K562 (cell line): ENCODE results near the gene ARHGEF4. TPM values are rescaled to one million over a fixed set of nuclear protein-coding genes. Genes with fewer than 3 reads are reported as not detected.

Experiments
- ATAC-seq: fragments of 200-7000 bp; cut with Tn5 transposase; 3 replicates; pipeline ENCODE4 v1.9.1; 2020; ENCODE audit warnings: moderate library complexity
- BruUV-seq: library from RNA; stranded (reverse); fragments of 400-500 nt; replicated peaks from 2 replicates; lab custom pipeline; 2021; lab: Mats Ljungman, UMichigan
- CTCF ChIA-PET: fragments of 300-600 bp; formaldehyde crosslinking; extraction: SDS; loops from one replicate; lab custom pipeline; 2021; ENCODE audit warnings: low intra/inter-chr PET ratio; lab: Yijun Ruan, JAX
- POLR2A ChIA-PET: fragments of 300-600, 350-650 bp; sonication (Branson Sonifier 250); formaldehyde crosslinking; extraction: SDS; loops from one replicate; lab custom pipeline; 2021; ENCODE audit warnings: antibody characterized with exemption, inconsistent platforms; lab: Yijun Ruan, JAX
- DNase-seq, 4 experiments: peaks; one replicate each; pipeline versions ENCODE4 v3.0.0 to v3.0.0-alpha.2; 2011 to 2018; ENCODE audit warnings: low spot score in 3 of 4, mixed read lengths in 3 of 4; ENCODE audit errors: extremely low read depth in 1 of 4
- FAIRE-seq: peaks from 2 replicates; lab custom pipeline; 2011; peaks lifted over from hg19 to GRCh38; lab: Jason Lieb, UNC
- H2AFZ ChIP-seq: 2 replicates; pipeline ENCODE4 v1.6.0; 2011; ENCODE audit warnings: low read depth, low read length, control low read depth, inconsistent platforms
- H3K27ac ChIP-seq: fragments of 200-600 bp; 3 replicates; pipeline ENCODE4 v1.8.0; 2011; ENCODE audit warnings: low read depth, mild to moderate bottlenecking, control low read depth, inconsistent platforms, low read length, moderate library complexity, mixed read lengths; ENCODE audit errors: extremely low read depth
- H3K27me3 ChIP-seq, 2 experiments: fragments of 300-600 bp in 1 of 2; 2 replicates in 1 of 2; 3 replicates in 1 of 2; pipeline versions ENCODE4 v1.6.0 to v1.8.0; 2011; ENCODE audit warnings: inconsistent platforms in 2 of 2, low read length in 2 of 2, mild to moderate bottlenecking in 1 of 2, mixed read lengths in 1 of 2, moderate library complexity in 1 of 2; ENCODE audit not compliant: control insufficient read depth in 2 of 2, insufficient read depth in 2 of 2
- H3K36me3 ChIP-seq: fragments of 300-600 bp; 3 replicates; pipeline ENCODE4 v1.8.0; 2011; ENCODE audit warnings: mild to moderate bottlenecking, low read length, inconsistent platforms; ENCODE audit not compliant: control insufficient read depth, insufficient read depth
- H3K4me1 ChIP-seq, 2 experiments: fragments of 200-600 bp in 1 of 2; replicated peaks in 1 of 2; 2 replicates in 1 of 2; 3 replicates in 1 of 2; pipeline versions ENCODE4 v1.5.1 to v1.8.0; 2011; ENCODE audit warnings: inconsistent platforms in 2 of 2, low read length in 2 of 2, mild to moderate bottlenecking in 1 of 2, mixed read lengths in 1 of 2, moderate library complexity in 1 of 2; ENCODE audit not compliant: control insufficient read depth in 2 of 2, insufficient read depth in 2 of 2
- H3K4me2 ChIP-seq: 2 replicates; pipeline ENCODE4 v1.6.1; 2011; ENCODE audit warnings: low read length, control low read depth, inconsistent platforms, mixed read lengths; ENCODE audit not compliant: insufficient read depth
- H3K4me3 ChIP-seq: fragments of 200-600 bp; sonication (generic), shearing (Covaris generic); 2 replicates; pipeline ENCODE4 v1.5.1; 2016; ENCODE audit warnings: control low read depth, inconsistent platforms
- H3K79me2 ChIP-seq: fragments of 200-600 bp; 3 replicates; pipeline ENCODE4 v1.8.0; 2011; ENCODE audit warnings: low read length, inconsistent platforms; ENCODE audit not compliant: control insufficient read depth, insufficient read depth
- H3K9ac ChIP-seq, 2 experiments: 2 replicates each; pipeline versions ENCODE4 v1.6.0 to v1.6.1; 2011; ENCODE audit warnings: low read depth in 2 of 2, low read length in 2 of 2, control low read depth in 1 of 2, inconsistent platforms in 1 of 2, mild to moderate bottlenecking in 1 of 2, mixed read lengths in 1 of 2; ENCODE audit not compliant: insufficient read depth in 1 of 2
- H3K9me1 ChIP-seq: one replicate; pipeline ENCODE4 v1.6.0; 2011; ENCODE audit warnings: inconsistent platforms, mild to moderate bottlenecking, low read length, moderate library complexity; ENCODE audit not compliant: control insufficient read depth, insufficient read depth
- H3K9me3 ChIP-seq: replicated peaks from 2 replicates; pipeline ENCODE4 v1.5.1; 2011; ENCODE audit warnings: low read depth, low read length, inconsistent platforms; ENCODE audit not compliant: control insufficient read depth, insufficient read depth
- H4K20me1 ChIP-seq: replicated peaks from 2 replicates; pipeline ENCODE4 v1.6.1; 2011; ENCODE audit warnings: low read length, inconsistent platforms, mixed read lengths; ENCODE audit not compliant: control insufficient read depth, insufficient read depth
- CBFB ChIP-seq: sonication (generic); formaldehyde crosslinking; IDR thresholded peaks from 2 replicates; pipeline ENCODE4 v1.4.0; 2020; ENCODE audit warnings: mild to moderate bottlenecking, missing genetic modification reagents
- DIDO1 ChIP-seq: fragments of 450-650 bp; IDR thresholded peaks from 2 replicates; pipeline ENCODE4 v1.6.1; 2016; ENCODE audit warnings: low read depth, missing biosample characterization, missing genetic modification characterization
- EP400 ChIP-seq: fragments of 450-650 bp; IDR thresholded peaks from 2 replicates; pipeline ENCODE4 v1.6.1; 2017; ENCODE audit warnings: antibody characterized with exemption, mild to moderate bottlenecking, moderate library complexity
- HNRNPLL ChIP-seq: fragments of 200-400 bp; formaldehyde crosslinking; IDR thresholded peaks from 2 replicates; pipeline ENCODE4 v1.6.1; 2017; ENCODE audit warnings: low read length, low read depth, mild to moderate bottlenecking; ENCODE audit not compliant: poor library complexity, severe bottlenecking
- MXI1 ChIP-seq: IDR thresholded peaks from 2 replicates; pipeline ENCODE4 v1.6.1; 2011; ENCODE audit warnings: low read depth, mild to moderate bottlenecking, improper control_type of control experiment, low read length
- PTTG1 ChIP-seq: fragments of 450-650 bp; IDR thresholded peaks from 2 replicates; pipeline ENCODE4 v1.6.1; 2016; ENCODE audit warnings: low read depth, mild to moderate bottlenecking, missing genetic modification characterization, missing compliant biosample characterization
- RBM15 ChIP-seq: fragments of 200-400 bp; formaldehyde crosslinking; IDR thresholded peaks from 2 replicates; pipeline ENCODE4 v1.6.1; 2018; ENCODE audit warnings: mild to moderate bottlenecking, low read length, moderate library complexity; ENCODE audit not compliant: insufficient read depth
- TEAD2 ChIP-seq: fragments of 450-650 bp; IDR thresholded peaks from 2 replicates; pipeline ENCODE4 v1.6.1; 2016; ENCODE audit warnings: missing genetic modification characterization, control low read depth, missing compliant biosample characterization
- TOE1 ChIP-seq, 2 experiments: fragments of 450-650 bp in 1 of 2; sonication (generic) in 1 of 2; formaldehyde crosslinking in 1 of 2; IDR thresholded peaks; 2 replicates each; pipeline versions ENCODE4 v1.7.1 to v1.8.0; 2016 to 2022; ENCODE audit warnings: borderline replicate concordance in 2 of 2, mild to moderate bottlenecking in 2 of 2, antibody characterized with exemption in 1 of 2, inconsistent platforms in 1 of 2, low read depth in 1 of 2, missing genetic modification reagents in 1 of 2, moderate library complexity in 1 of 2
- ZKSCAN8 ChIP-seq: fragments of 200-800 bp; sonication (Bioruptor generic); IDR thresholded peaks from 2 replicates; pipeline ENCODE4 v1.6.1; 2016; ENCODE audit warnings: missing genetic modification characterization, missing compliant biosample characterization
- ZNF282 ChIP-seq: sonication (generic); formaldehyde crosslinking; IDR thresholded peaks from 2 replicates; pipeline ENCODE4 v1.8.1; 2023; ENCODE audit warnings: missing genetic modification reagents
- ZNF395 ChIP-seq: fragments of 200-800 bp; sonication (Bioruptor generic); IDR thresholded peaks from 2 replicates; pipeline ENCODE4 v1.6.1; 2017; ENCODE audit warnings: missing genetic modification characterization, missing compliant biosample characterization
- WGBS: fragments of 100-300 bp; shearing (Covaris generic); methylation state at CpG from one replicate; pipeline ENCODE4 v1.1.6; 2016; ENCODE audit warnings: low coverage, mixed read lengths; ENCODE audit not compliant: insufficient coverage; ENCODE audit errors: missing lambda C conversion rate; 5-methylcytosine and 5-hydroxymethylcytosine counted together
- in situ Hi-C: fragments of 300-500 bp; cut with MboI; formaldehyde crosslinking; loops from 4 replicates; pipeline ENCODE4 v1.15.0; 2018; ENCODE audit warnings: inconsistent platforms, mixed read lengths
- intact Hi-C: fragments of 100-400 bp; cut with micrococcal nuclease; formaldehyde crosslinking; loops from 2 replicates; pipeline ENCODE4 v1.14.2; 2022
- polyA plus RNA-seq, 8 experiments: library from polyadenylated mRNA; depleted of rRNA in 4 of 8; stranded (reverse) in 5 of 8; unstranded in 3 of 8; fragments of >200 nt; fragmentation: Nextera tagmentation in 2 of 8; fragmentation: Illumina TruSeq in 1 of 8; extraction: Ambion mirVana in 2 of 8; extraction: Trizol in 1 of 8; gene quantifications; 2 replicates each; pipeline versions ENCODE4 v1.2.1 to v1.2.3, GENCODE V29; 2011 to 2014; ENCODE audit warnings: inconsistent platforms in 1 of 8, missing spikeins in 1 of 8
- total RNA-seq, 7 experiments: library from RNA; depleted of rRNA in 6 of 7; stranded (reverse); fragments of >200 nt in 6 of 7; fragmentation: Illumina TruSeq in 2 of 7; extraction: Trizol in 2 of 7; gene quantifications; 2 replicates each; pipeline versions ENCODE4 v1.2.1 to v1.2.3, GENCODE V29; 2011 to 2021; ENCODE audit warnings: low replicate concordance in 1 of 7

The ARHGEF4 gene
- total and polyA plus RNA-seq, 9 of the 15 experiments (the other 6 are each of a cell fraction or from before 2014, with no cell fraction given): not detected

GRCh38 chr2:130869441-130870160 is 32.9 kb downstream of the ARHGEF4 start:
- ChIA-PET POLR2A (interaction anchor here (0.6 to 1.3 kb wide), 3 partner anchors 16 to 70 kb away, joined by 3 to 4 read pairs (median 3); no protein-coding TSS in a partner anchor), CTCF (no interaction called here)
- DNase-seq (no peak), FAIRE-seq (no peak), ATAC-seq (no peak)
- Histone ChIP-seq H3K27me3 (peaks cover 15 to 49% of the 10 kb centered on the region in 2 experiments), H3K9me1 (no peaks in the 10 kb centered on the region), H3K36me3 (no peaks in the 10 kb centered on the region), H3K4me3 (no peak overlapping the region), H3K4me1 (no peaks in the 10 kb centered on the region), H3K9me3 (no peaks in the 10 kb centered on the region), H2AFZ (no peak overlapping the region), H3K79me2 (no peaks in the 10 kb centered on the region), H3K27ac (no peak overlapping the region), H4K20me1 (no peaks in the 10 kb centered on the region), H3K4me2 (no peak overlapping the region), H3K9ac (no peak overlapping the region)
- TF ChIP-seq TEAD2 (tag): no peak
- TF ChIP-seq ZNF395 (CRISPR knock-in tag): no peak
- no peak for TF ChIP-seq TOE1 (IDR thresholded peaks at IDR 0.05; ENCODE audit: borderline replicate concordance)
- no peak for TF ChIP-seq TOE1 (CRISPR knock-in tag; IDR thresholded peaks at IDR 0.05; ENCODE audit: borderline replicate concordance, low read depth)
- no peak for TF ChIP-seq ZKSCAN8 (CRISPR knock-in tag)
- TF ChIP-seq HNRNPLL: no peak
- no peak for TF ChIP-seq MXI1
- TF ChIP-seq ZNF282 (CRISPR knock-in tag): no peak
- TF ChIP-seq EP400: no peak
- TF ChIP-seq RBM15: no peak
- TF ChIP-seq DIDO1: no peak
- TF ChIP-seq PTTG1 (tag): no peak
- no peak for TF ChIP-seq CBFB (CRISPR knock-in tag)
- intact Hi-C loops: no loop called here
- WGBS: under 1% methylated on average over 18 of the region's 18 CpGs
- in situ Hi-C loops: no loop called here
- BruUV-seq: no TSS peak
